Neural crest cell (in vitro differentiated cells): ENCODE results near the gene CPNE2. TPM values are rescaled to one million over a fixed set of nuclear protein-coding genes. Genes with fewer than 3 reads are reported as not detected.

Experiments used
- DNase-seq: peaks from one replicate; pipeline ENCODE4 v3.0.0; 2021; ENCODE audit warnings: low read depth, mixed read lengths, low spot score
- H3K27ac Mint-ChIP-seq: one replicate; pipeline ENCODE4 v1.8.0; 2021; ENCODE audit warnings: mild to moderate bottlenecking, mixed read lengths; ENCODE audit not compliant: unreplicated experiment
- H3K27me3 Mint-ChIP-seq: 2 replicates; pipeline ENCODE4 v1.8.0; 2021; ENCODE audit warnings: low read depth, mild to moderate bottlenecking, mixed read lengths
- H3K36me3 Mint-ChIP-seq: 2 replicates; pipeline ENCODE4 v1.8.0; 2021; ENCODE audit warnings: low read depth, mild to moderate bottlenecking, mixed read lengths
- H3K4me1 Mint-ChIP-seq: 2 replicates; pipeline ENCODE4 v1.8.0; 2021; ENCODE audit warnings: mixed read lengths
- H3K4me3 Mint-ChIP-seq: one replicate; pipeline ENCODE4 v1.8.0; 2021; ENCODE audit warnings: mild to moderate bottlenecking, mixed read lengths
- H3K9me3 Mint-ChIP-seq: 2 replicates; pipeline ENCODE4 v1.8.0; 2021; ENCODE audit warnings: mixed read lengths
- CTCF ChIP-seq: fragments of 200-600 bp; sonication (generic); conservative IDR thresholded peaks from 2 replicates; pipeline ENCODE4 v1.5.0; 2021; ENCODE audit warnings: antibody characterized with exemption, mild to moderate bottlenecking
- total RNA-seq: library from RNA; stranded (reverse); gene quantifications from 2 replicates; pipeline ENCODE4 v1.2.1, GENCODE V29; 2021

CPNE2 gene
- total RNA-seq, 1 donor from 2014 or later, result 33.1 TPM

GRCh38 chr16:57166451-57166850 is 74.1 kb downstream of the CPNE2 start:
- no peak for DNase-seq
- no peak for TF ChIP-seq CTCF
- no peaks in the 10 kb centered on the region for H3K27me3 Mint-ChIP-seq
- no peaks in the 10 kb centered on the region for H3K9me3 Mint-ChIP-seq
- H3K36me3 Mint-ChIP-seq, result peaks cover 14% of the 10 kb centered on the region
- H3K4me1 Mint-ChIP-seq, result peaks cover 16% of the 10 kb centered on the region
- H3K27ac Mint-ChIP-seq, result peak overlapping the region; percentile 58
- H3K4me3 Mint-ChIP-seq, result no peak overlapping the region

- no peak for TF ChIP-seq CTCF
- H3K27me3 Mint-ChIP-seq, result no peaks in the 10 kb centered on the region
- no peaks in the 10 kb centered on the region for H3K9me3 Mint-ChIP-seq
- no peak for DNase-seq
- peaks cover 16% of the 10 kb centered on the region for H3K4me1 Mint-ChIP-seq
- H3K36me3 Mint-ChIP-seq, result peaks cover 18% of the 10 kb centered on the region
- no peak overlapping the region for H3K27ac Mint-ChIP-seq
- H3K4me3 Mint-ChIP-seq, result no peak overlapping the region
Measured at GRCh38 chr16:57166951-57167350, 74.6 kb downstream of the CPNE2 start.

GRCh38 chr16:57167538-57167937 is 75.2 kb downstream of the CPNE2 start:
- no peaks in the 10 kb centered on the region for H3K9me3 Mint-ChIP-seq
- H3K27me3 Mint-ChIP-seq, result no peaks in the 10 kb centered on the region
- peaks cover 20% of the 10 kb centered on the region for H3K36me3 Mint-ChIP-seq
- H3K27ac Mint-ChIP-seq, result no peak overlapping the region
- DNase-seq, result no peak
- no peak overlapping the region for H3K4me3 Mint-ChIP-seq
- no peak for TF ChIP-seq CTCF
- peaks cover 16% of the 10 kb centered on the region for H3K4me1 Mint-ChIP-seq

GRCh38 chr16:57167953-57168352 is 75.6 kb downstream of the CPNE2 start:
- DNase-seq, result no peak
- peak; percentile 74 for TF ChIP-seq CTCF
- Mint-ChIP-seq H3K9me3 (no peaks in the 10 kb centered on the region), H3K4me3 (no peak overlapping the region), H3K36me3 (peaks cover 22% of the 10 kb centered on the region), H3K27me3 (no peaks in the 10 kb centered on the region), H3K4me1 (peaks cover 16% of the 10 kb centered on the region), H3K27ac (no peak overlapping the region)

GRCh38 chr16:57169327-57169726 is 76.9 kb downstream of the CPNE2 start:
- Mint-ChIP-seq H3K4me3 (no peak overlapping the region), H3K9me3 (no peaks in the 10 kb centered on the region), H3K27me3 (no peaks in the 10 kb centered on the region), H3K36me3 (peaks cover 23% of the 10 kb centered on the region), H3K27ac (peak overlapping the region; percentile 13), H3K4me1 (peaks cover 16% of the 10 kb centered on the region)
- no peak for DNase-seq
- no peak for TF ChIP-seq CTCF
